Tibial artery (tissue), 4 donors: ENCODE results near the gene ESYT2.
"Not testable (repeated sequence)": the region's sequence is repeated elsewhere in the genome, so short reads cannot be mapped to it uniquely, and the experiment has no call there.

Experiments used
- DNase-seq, 2 donors: peaks; one replicate each; pipeline ENCODE4 v3.0.0-alpha.2; 2019
- H3K27ac ChIP-seq, 2 donors: fragments of 200-600 bp; sonication (generic) in 1 of 2; 1 replicate in 1 of 2; 2 replicates in 1 of 2; pipeline ENCODE4 v1.5.1; 2018 to 2019; ENCODE audit warnings: mild to moderate bottlenecking in 1 of 2
- H3K27me3 ChIP-seq, 2 donors: fragments of 200-600 bp; sonication (generic) in 1 of 2; one replicate each; pipeline versions ENCODE4 v1.5.1 to v1.6.0; 2016 to 2019
- H3K36me3 ChIP-seq, 3 donors: fragments of 200-600 bp; sonication (generic) in 2 of 3; one replicate each; pipeline ENCODE4 v1.5.1; 2016 to 2019; ENCODE audit warnings: mild to moderate bottlenecking in 2 of 3
- H3K4me1 ChIP-seq, 4 donors: fragments of 200-600 bp; sonication (generic) in 2 of 4; 1 replicate in 3 of 4; 2 replicates in 1 of 4; pipeline ENCODE4 v1.5.1; 2016 to 2019
- H3K4me3 ChIP-seq, 2 donors: fragments of 200-600 bp; sonication (generic) in 1 of 2; 1 replicate in 1 of 2; 2 replicates in 1 of 2; pipeline ENCODE4 v1.5.1; 2018 to 2019; ENCODE audit warnings: mild to moderate bottlenecking in 2 of 2
- H3K9me3 ChIP-seq, 3 donors: fragments of 200-600 bp; sonication (generic) in 1 of 3; one replicate each; pipeline ENCODE4 v1.5.1; 2016 to 2019
- CTCF ChIP-seq, 2 experiments: fragments of 200-600 bp in 1 of 2; fragments of 450-650 bp in 1 of 2; IDR thresholded peaks; one replicate each; pipeline ENCODE4 v1.5.1; 2017 to 2019; ENCODE audit warnings: antibody characterized with exemption in 2 of 2, mild to moderate bottlenecking in 1 of 2, moderate library complexity in 1 of 2
- intact Hi-C: fragments of 100-400 bp; cut with DNase I; formaldehyde crosslinking; loops from one replicate; pipeline ENCODE4 v1.15.0; 2023; ENCODE audit warnings: low total_unique reads

ESYT2 gene

DNA sequence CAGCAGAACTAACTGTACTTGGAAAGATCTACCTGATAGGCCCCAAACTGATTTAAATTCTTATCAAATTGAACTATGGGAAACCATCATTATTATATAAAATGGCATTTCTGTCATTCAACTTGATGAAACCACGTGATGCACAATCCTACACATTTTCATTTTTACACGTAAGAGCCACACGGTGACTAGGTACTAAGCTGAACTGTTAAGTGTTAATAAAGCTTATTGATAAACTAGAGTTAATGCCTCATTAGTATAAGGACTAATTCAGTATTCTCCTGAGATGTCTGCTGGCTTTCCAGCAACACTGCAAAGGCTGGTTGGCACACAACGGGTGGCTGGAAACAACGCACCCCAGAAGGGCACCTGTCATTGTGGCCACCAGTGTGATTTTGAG lies 129.3 kb downstream of the ESYT2 start:
- TF ChIP-seq CTCF (IDR thresholded peaks at IDR 0.05): no peak
- Histone ChIP-seq H3K27me3 (no peaks in the 10 kb centered on the region), H3K4me3 (no peak overlapping the region), H3K4me1 (peaks cover 0 to 14% (median 9%) of the 10 kb centered on the region in 4 donors), H3K36me3 (peaks cover 0 to 5% (median 0%) of the 10 kb centered on the region in 3 donors), H3K27ac (no peak overlapping the region), H3K9me3 (no peaks in the 10 kb centered on the region)
- intact Hi-C loops: loop anchor here (10.0 kb wide), 1 partner anchor 165 kb away; no protein-coding TSS in a partner anchor
- no peak for DNase-seq

DNA sequence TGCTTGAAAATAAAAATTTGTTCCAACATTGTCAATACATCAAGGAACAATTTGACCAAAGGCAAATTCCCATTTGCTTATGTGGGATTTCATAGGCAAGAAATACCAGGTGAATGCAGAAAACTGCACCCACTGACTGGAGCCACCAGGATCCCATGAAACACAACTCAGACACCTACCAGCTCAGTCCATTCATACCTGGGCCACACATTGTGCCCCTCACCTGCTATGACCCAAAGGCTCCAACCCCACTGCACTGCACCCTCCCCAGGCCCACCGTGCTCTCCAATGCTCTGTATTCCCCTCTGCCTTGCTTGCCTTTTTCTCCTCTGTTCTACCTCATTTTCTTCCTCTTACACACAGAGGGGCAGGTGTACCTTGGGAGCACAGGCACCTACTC lies 130.0 kb downstream of the ESYT2 start:
- intact Hi-C loops: no loop called here
- Histone ChIP-seq H3K4me3 (no peak overlapping the region), H3K4me1 (peaks cover 0 to 13% (median 8%) of the 10 kb centered on the region in 4 donors), H3K36me3 (peaks cover 0 to 5% (median 0%) of the 10 kb centered on the region in 3 donors), H3K27ac (no peak overlapping the region), H3K9me3 (no peaks in the 10 kb centered on the region), H3K27me3 (no peaks in the 10 kb centered on the region)
- TF ChIP-seq CTCF (IDR thresholded peaks at IDR 0.05): no peak
- DNase-seq: no peak

DNA sequence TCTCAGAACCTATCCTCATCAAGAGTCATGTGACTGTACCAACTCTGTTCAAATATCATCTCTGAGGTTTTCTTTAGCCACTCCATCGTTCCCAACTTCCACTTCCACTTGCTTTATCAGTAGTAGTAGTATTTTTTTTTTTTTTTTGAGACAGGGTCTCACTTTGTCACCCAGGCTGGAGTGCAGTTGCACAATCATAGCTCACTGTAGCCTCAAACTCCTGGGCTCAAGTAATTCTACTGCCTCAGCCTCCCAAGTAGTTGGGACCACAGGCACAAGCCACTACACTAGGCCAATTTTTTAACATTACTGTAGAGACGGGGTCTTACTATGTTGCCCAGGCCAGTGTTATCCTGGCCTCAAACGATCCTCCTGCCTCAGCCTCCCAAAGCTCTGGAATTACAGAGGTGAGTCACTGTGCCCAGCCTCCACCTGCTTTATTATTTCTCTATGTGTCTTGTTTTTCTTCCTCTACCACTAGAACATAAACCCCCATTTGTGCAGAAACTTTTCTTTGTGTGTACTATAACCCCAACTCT lies 130.6 kb downstream of the ESYT2 start:
- Histone ChIP-seq H3K4me3 (no peak overlapping the region), H3K27me3 (no peaks in the 10 kb centered on the region), H3K36me3 (peaks cover 0 to 5% (median 0%) of the 10 kb centered on the region in 3 donors), H3K9me3 (no peaks in the 10 kb centered on the region), H3K4me1 (peaks cover 0 to 7% (median 2%) of the 10 kb centered on the region in 4 donors), H3K27ac (no peak overlapping the region)
- TF ChIP-seq CTCF (IDR thresholded peaks at IDR 0.05): no peak
- intact Hi-C loops: no loop called here
- DNase-seq: no peak

- intact Hi-C loops, H3K4me3 ChIP-seq, H3K36me3 ChIP-seq, H3K4me1 ChIP-seq, H3K27me3 ChIP-seq, H3K9me3 ChIP-seq, H3K27ac ChIP-seq, DNase-seq: not testable (repeated sequence)
Measured at GRCh38 chr7:158697597-158697996, 131.7 kb downstream of the ESYT2 start.

GRCh38 chr7:158695726-158696452 lies 133.4 kb downstream of the ESYT2 start:
- Histone ChIP-seq H3K4me1 (peaks cover 0 to 4% (median 0%) of the 10 kb centered on the region in 4 donors), H3K27me3 (no peaks in the 10 kb centered on the region), H3K36me3 (peaks cover 0 to 2% (median 0%) of the 10 kb centered on the region in 3 donors), H3K27ac (peak overlapping the region in 1 of 2 donors; percentile 12), H3K4me3 (no peak overlapping the region), H3K9me3 (no peaks in the 10 kb centered on the region)
- peak; percentile 30 to 39 for TF ChIP-seq CTCF (IDR thresholded peaks at IDR 0.05)
- intact Hi-C loops: no loop called here
- DNase-seq: peak; percentile 76 to 82

DNA sequence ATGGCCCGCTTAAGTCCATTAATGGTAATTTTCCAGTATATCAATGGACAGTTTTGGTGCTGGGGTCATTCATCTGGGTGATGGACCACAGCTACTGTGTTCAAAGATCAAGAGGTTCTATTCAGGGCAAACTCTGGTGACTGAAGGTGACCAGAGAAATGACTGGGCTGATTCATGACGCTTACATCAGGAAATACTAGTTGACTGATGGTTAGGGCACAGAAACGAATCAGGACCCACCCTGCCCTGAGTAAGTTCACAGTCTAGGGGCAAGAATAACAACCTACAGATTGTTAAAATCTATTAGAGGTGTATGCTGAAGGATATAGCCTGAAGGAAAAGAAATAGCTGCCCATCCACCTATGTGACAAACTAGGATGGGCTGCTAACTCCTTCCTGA lies 134.3 kb downstream of the ESYT2 start:
- intact Hi-C loops: no loop called here
- Histone ChIP-seq H3K27me3 (no peaks in the 10 kb centered on the region), H3K9me3 (no peaks in the 10 kb centered on the region), H3K27ac (no peak overlapping the region), H3K4me1 (peaks cover 0 to 4% (median 0%) of the 10 kb centered on the region in 4 donors), H3K4me3 (no peak overlapping the region), H3K36me3 (peaks cover 0 to 5% (median 0%) of the 10 kb centered on the region in 3 donors)
- no peak for TF ChIP-seq CTCF (IDR thresholded peaks at IDR 0.05)
- DNase-seq: no peak
